Upper lobe of left lung (tissue), 4 donors: Measurements from ENCODE around the gene MMAB.

ENCODE experiments used
- EP300 ChIP-seq, 4 donors: sonication (generic); formaldehyde crosslinking; IDR thresholded peaks; one replicate each; pipeline ENCODE4 v1.5.1; 2017; ENCODE audit warnings: antibody characterized with exemption in 4 of 4, control low read depth in 2 of 4
- POLR2A ChIP-seq, 4 donors: fragments of 450-650 bp; IDR thresholded peaks; one replicate each; pipeline ENCODE4 v1.5.1; 2016 to 2017; ENCODE audit warnings: antibody characterized with exemption in 4 of 4, mild to moderate bottlenecking in 2 of 4
- POLR2AphosphoS5 ChIP-seq, 2 donors: sonication (generic); formaldehyde crosslinking; IDR thresholded peaks; one replicate each; pipeline ENCODE4 v1.5.1; 2017; ENCODE audit warnings: antibody characterized with exemption in 2 of 2
- TF ChIP-seq, protein P1 (sequence below), 6 experiments: fragments of 450-650 bp in 4 of 6; fragments of 200-600 bp in 2 of 6; sonication (generic) in 2 of 6; IDR thresholded peaks; one replicate each; pipeline ENCODE4 v1.5.1; 2016 to 2019; ENCODE audit warnings: antibody characterized with exemption in 6 of 6

GRCh38 chr12:109504068-109504467, 69.2 kb downstream of the MMAB start:
- TF ChIP-seq POLR2A (IDR thresholded peaks at IDR 0.05) (no peak), POLR2AphosphoS5 (IDR thresholded peaks at IDR 0.05) (no peak), EP300 (IDR thresholded peaks at IDR 0.05) (no peak)
- TF ChIP-seq, protein P1, sequence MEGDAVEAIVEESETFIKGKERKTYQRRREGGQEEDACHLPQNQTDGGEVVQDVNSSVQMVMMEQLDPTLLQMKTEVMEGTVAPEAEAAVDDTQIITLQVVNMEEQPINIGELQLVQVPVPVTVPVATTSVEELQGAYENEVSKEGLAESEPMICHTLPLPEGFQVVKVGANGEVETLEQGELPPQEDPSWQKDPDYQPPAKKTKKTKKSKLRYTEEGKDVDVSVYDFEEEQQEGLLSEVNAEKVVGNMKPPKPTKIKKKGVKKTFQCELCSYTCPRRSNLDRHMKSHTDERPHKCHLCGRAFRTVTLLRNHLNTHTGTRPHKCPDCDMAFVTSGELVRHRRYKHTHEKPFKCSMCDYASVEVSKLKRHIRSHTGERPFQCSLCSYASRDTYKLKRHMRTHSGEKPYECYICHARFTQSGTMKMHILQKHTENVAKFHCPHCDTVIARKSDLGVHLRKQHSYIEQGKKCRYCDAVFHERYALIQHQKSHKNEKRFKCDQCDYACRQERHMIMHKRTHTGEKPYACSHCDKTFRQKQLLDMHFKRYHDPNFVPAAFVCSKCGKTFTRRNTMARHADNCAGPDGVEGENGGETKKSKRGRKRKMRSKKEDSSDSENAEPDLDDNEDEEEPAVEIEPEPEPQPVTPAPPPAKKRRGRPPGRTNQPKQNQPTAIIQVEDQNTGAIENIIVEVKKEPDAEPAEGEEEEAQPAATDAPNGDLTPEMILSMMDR (IDR thresholded peaks at IDR 0.05): no peak
